Posterior vena cava (tissue), 2 donors: ENCODE results near the gene HCST. TPM values are rescaled to one million over a fixed set of nuclear protein-coding genes. Genes with fewer than 3 reads are reported as not detected.

Source experiments
- DNase-seq: peaks from one replicate; pipeline ENCODE4 v3.0.0-alpha.2; 2020; ENCODE audit warnings: low spot score
- intact Hi-C, 2 donors: fragments of 100-400 bp; cut with DNase I; formaldehyde crosslinking; loops; one replicate each; pipeline versions ENCODE4 v1.14.1 to v1.14.2; 2022 to 2023
- total RNA-seq, 2 donors: library from RNA; stranded (reverse); fragmentation: NEBNext Ultra II Directional; extraction: Animal tissue kit (Norgen Biotek cat#: 25700); gene quantifications; one replicate each; pipeline ENCODE4 v1.2.1, GENCODE V29; 2021
- donor health status: DM: yes; HTN: yes; CAD: no.
- donor health status: DM: yes; HTN: yes; CAD: no.

HCST gene
- total RNA-seq, 2 donors from 2014 or later = 12.4 to 13.4 TPM

DNA sequence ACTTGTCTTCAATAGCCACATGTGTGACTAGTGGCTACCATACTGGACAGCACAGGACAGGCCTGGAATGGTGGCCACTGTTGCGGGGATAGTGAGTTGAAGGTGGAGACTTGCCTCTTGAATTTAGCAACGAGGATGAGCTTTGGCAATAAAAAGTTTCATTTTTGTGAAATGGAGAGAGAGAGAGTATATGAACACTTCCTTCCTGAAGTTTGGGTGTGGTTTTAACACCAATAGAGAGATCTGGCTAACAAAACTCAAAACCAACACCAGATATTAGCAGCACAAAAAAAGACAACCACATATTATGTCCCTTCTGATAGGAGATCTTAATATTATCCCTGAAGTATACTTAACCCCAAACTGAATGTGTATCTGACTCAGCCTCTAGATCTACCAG is 27.5 kb downstream of the HCST start:
- DNase-seq = no peak

DNA sequence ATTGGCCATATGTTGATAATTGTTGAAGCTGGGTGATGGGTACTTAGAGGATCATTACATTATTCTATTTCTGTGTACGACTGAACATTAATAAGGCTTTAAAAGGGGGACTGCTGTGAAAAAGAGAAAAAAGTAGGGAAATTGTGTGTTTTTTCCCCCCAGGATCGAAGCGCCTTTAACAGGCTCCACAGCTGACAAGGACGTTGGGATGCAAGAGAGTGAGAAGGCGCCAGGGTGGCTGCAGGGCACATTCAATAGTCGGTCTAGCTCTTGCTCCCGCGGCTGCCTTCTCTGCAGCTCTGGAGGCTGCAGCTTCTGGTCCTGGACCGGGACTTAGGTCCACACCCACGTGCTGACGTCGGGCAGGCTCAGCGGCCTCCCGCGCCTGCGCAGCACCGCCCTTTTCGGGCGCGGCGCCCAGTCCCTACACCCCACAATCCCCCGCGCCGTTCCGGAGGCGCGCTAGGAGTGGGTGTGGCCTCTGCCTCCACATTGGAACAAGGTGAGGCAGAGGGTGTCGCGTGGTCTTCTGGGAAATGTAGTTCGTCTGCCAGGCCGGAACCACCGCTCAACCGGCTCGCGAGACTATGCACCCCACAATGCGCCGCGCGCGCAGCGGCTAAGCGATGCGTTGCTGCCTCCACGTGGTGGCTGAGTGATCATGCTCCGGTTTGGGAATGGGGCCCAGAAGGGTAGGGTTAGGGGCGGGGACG is 29.0 kb downstream of the HCST start:
- intact Hi-C loops = loop anchor here in 1 of 2 donors (10.0 kb wide), 2 partner anchors 187 to 217 kb away; partner anchors contain the start of genes IGFLR1, KMT2B, LIN37 and PSENEN
- peak; percentile 100 for DNase-seq

More for the DNA sequence above, 27.5 kb downstream of the HCST start:
- intact Hi-C loops = loop anchor here in 1 of 2 donors (10.0 kb wide), 2 partner anchors 185 to 215 kb away; partner anchors contain the start of genes IGFLR1, KMT2B, LIN37 and PSENEN

DNA sequence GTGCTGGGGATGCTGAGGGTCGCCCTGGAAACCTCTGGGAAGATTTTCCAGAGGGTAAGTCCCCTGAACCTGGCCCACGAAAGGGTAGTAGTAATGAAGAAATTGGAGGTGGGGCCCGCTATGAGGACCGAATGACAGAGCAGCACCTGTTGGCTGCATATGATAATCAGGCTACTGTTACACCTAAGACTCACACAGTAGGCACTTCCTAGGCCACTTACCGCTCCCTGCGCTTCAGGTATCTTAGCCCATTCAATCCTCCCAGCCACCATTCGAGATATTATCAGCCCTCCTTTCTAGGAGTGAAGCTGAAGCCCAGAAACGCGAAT is 29.5 kb downstream of the HCST start:
- DNase-seq = no peak
- intact Hi-C loops = loop anchor here in 1 of 2 donors (10.0 kb wide), 2 partner anchors 187 to 217 kb away; partner anchors contain the start of genes IGFLR1, KMT2B, LIN37 and PSENEN

DNA sequence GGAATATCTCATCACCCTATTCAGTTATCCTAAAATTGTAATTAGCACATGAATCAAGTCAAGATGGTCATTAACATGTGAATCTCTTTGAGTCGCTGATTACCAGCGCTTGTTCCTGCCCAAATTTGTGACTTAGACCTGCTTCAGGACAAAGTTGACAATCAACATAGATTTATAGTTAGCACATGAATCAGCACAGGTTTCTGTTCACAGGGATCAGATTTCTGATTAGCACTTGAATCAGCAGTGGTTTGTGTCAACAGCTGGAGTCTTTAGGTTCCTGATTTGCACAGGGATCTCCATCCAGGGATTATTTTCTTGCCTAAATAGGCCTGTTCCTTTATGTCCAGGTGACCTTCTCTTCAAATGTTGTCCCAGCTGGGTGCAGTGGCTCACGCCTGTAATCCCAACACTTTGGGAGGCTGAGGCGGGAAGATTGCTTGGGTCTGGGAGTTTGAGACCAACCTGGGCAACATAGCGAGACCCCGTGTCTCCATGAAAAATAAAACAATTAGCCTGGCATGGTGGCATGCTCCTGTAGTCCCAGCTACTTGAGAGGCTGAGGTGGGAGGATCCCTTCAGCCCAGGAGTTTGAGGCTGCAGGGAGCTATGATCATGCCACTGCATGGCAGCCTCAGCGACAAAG is 30.1 kb downstream of the HCST start:
- intact Hi-C loops = loop anchor here in 1 of 2 donors (10.0 kb wide), 2 partner anchors 188 to 218 kb away; partner anchors contain the start of genes IGFLR1, KMT2B, LIN37 and PSENEN
- DNase-seq = no peak

GRCh38 chr19:35935911-35936737 is 33.8 kb downstream of the HCST start, which contains the start of gene LRFN3:
TSS of gene LRFN3 (plus strand) at chr19:35936374. CDS start at chr19:35939426, 3,052 bp downstream.
- DNase-seq = peak; percentile 89
- intact Hi-C loops = loop anchor here (5.0 to 10.0 kb wide), 3 partner anchors 54 to 221 kb away; partner anchors contain the start of genes IGFLR1 (in 1 of the 2), KMT2B (in 1 of the 2), LIN37 (in 1 of the 2) and PSENEN (in 1 of the 2)

DNA sequence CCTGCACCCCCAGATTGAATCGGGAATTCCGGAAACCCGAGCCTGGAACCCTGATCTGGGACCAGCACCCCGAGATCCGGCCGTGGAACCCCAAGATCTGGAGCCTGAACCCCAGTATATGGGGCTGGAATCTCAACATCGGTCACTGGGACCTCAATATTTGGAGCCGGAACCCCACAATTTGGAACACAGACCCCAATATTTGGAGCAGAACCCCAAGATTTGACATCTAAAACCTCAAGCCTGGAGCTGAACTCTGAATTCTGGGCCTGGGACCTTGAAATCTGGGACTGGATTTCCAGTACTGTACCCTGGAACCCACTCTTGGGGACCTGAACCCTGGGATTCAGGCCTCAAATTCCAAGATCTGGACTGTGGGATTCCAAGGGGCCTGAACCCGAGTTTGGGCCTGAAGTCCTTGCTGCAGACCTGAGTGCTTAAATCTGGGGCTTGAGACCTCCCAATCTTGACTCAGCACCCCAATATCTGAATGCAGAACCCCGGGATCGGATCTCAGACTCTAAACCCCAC is 34.5 kb downstream of the HCST start:
- intact Hi-C loops = loop anchor here (5.0 to 10.0 kb wide), 3 partner anchors 55 to 222 kb away; partner anchors contain the start of genes IGFLR1 (in 1 of the 2), KMT2B (in 1 of the 2), LIN37 (in 1 of the 2) and PSENEN (in 1 of the 2)
- no peak for DNase-seq

- intact Hi-C loops = loop anchor here (5.0 to 10.0 kb wide), 3 partner anchors 55 to 223 kb away; partner anchors contain the start of genes IGFLR1 (in 1 of the 2), KMT2B (in 1 of the 2), LIN37 (in 1 of the 2) and PSENEN (in 1 of the 2)
Observed at GRCh38 chr19:35937345-35938281, 35.3 kb downstream of the HCST start.

GRCh38 chr19:35938282-35939224 is 36.2 kb downstream of the HCST start:
- intact Hi-C loops = loop anchor here (5.0 to 10.0 kb wide), 3 partner anchors 56 to 224 kb away; partner anchors contain the start of genes IGFLR1 (in 1 of the 2), KMT2B (in 1 of the 2), LIN37 (in 1 of the 2) and PSENEN (in 1 of the 2)
- DNase-seq = no peak

More at GRCh38 chr19:35937345-35938281, 35.3 kb downstream of the HCST start:
- no peak for DNase-seq

- no peak for DNase-seq
- intact Hi-C loops = loop anchor here (5.0 to 10.0 kb wide), 3 partner anchors 57 to 225 kb away; partner anchors contain the start of genes IGFLR1 (in 1 of the 2), KMT2B (in 1 of the 2), LIN37 (in 1 of the 2) and PSENEN (in 1 of the 2)
Observed at GRCh38 chr19:35939307-35940077, 37.2 kb downstream of the HCST start.

DNA sequence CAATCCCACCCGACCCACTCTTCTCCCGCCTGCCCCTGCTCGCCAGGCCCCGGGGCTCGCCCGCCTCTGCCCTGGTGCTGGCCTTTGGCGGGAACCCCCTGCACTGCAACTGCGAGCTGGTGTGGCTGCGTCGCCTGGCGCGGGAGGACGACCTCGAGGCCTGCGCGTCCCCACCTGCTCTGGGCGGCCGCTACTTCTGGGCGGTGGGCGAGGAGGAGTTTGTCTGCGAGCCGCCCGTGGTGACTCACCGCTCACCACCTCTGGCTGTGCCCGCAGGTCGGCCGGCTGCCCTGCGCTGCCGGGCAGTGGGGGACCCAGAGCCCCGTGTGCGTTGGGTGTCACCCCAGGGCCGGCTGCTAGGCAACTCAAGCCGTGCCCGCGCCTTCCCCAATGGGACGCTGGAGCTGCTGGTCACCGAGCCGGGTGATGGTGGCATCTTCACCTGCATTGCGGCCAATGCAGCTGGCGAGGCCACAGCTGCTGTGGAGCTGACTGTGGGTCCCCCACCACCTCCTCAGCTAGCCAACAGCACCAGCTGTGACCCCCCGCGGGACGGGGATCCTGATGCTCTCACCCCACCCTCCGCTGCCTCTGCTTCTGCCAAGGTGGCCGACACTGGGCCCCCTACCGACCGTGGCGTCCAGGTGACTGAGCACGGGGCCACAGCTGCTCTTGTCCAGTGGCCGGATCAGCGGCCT is 37.9 kb downstream of the HCST start:
- intact Hi-C loops = no loop called here
- no peak for DNase-seq

- intact Hi-C loops = no loop called here
- DNase-seq = no peak
Observed at GRCh38 chr19:35940839-35941238, 38.5 kb downstream of the HCST start.

DNA sequence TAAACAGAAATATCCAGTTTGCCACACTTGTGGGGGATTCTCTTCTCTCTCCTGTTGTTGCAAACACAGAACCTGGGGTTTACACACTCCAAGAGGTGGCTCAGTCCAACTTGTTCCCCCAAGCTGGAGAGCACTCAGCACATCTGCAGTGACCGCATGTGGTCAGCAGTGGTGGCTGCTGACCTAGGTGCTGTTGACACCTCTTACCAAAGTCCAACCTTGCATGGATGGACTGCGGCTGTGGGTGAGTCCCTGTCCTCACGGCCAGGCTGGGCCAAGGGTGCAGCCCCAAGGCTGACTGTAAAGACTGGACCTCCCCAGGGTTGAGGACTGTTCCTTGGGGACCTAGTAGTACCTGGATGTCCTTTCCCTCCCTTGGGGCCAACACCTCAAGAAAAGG is 39.9 kb downstream of the HCST start:
- no peak for DNase-seq
- intact Hi-C loops = no loop called here

GRCh38 chr19:35943321-35944301 is 41.3 kb downstream of the HCST start:
- intact Hi-C loops = no loop called here
- DNase-seq = no peak

GRCh38 chr19:35944556-35944955 is 42.2 kb downstream of the HCST start:
- DNase-seq = no peak
- intact Hi-C loops = no loop called here
